IPS-11a (cell line): ENCODE measurements around the gene ARL17A.
"Not testable (repeated sequence)": the region's sequence is repeated elsewhere in the genome, so short reads cannot be mapped to it uniquely, and the experiment has no call there.

Source experiments
- H3K4me3 ChIP-seq: one replicate; pipeline ENCODE4 v1.5.1; 2013; ENCODE audit warnings: low read depth, low read length, control low read depth

The ARL17A gene

GRCh38 chr17:46559155-46559554 lies 20.3 kb downstream of the ARL17A start:
- H3K4me3 ChIP-seq: not testable (repeated sequence)

- not testable (repeated sequence) for H3K4me3 ChIP-seq
Observed at GRCh38 chr17:46548607-46549006, 30.9 kb downstream of the ARL17A start.

DNA sequence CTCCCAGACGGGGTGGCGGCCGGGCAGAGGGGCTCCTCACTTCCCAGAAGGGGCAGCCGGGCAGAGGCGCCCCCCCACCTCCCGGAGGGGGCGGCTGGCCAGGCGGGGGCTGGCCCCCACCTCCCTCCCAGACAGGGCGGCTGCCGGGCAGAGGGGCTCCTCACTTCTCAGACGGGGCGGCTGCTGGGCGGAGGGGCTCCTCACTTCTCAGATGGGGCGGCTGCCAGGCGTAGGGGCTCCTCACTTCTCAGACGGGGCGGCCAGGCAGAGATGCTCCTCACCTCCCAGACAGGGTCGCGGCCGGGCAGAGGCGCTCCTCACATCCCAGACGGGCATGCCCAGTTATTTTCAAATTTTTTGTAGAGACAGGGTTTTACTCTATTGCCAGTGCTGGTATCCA lies 44.8 kb downstream of the ARL17A start:
- not testable (repeated sequence) for H3K4me3 ChIP-seq

DNA sequence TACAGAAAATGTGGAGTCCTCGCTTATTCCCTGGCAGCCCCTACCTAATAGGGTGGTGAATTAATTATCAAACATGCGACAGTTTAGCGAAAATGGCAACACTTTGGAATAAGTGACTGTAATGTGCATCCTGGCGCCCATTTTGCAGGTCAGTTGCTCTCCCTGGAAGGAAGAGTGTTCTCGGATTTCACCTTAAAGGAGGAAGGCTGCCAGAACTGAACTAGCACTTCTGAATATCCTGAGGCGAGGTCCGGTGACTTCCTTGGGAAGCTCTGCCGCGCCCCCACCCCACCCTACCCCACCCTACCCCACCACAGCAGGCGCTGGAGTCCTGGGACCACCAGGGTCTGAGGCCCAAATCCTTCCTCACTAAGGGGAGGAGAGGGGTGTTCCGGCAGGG lies 67.3 kb downstream of the ARL17A start, which contains the start of gene LRRC37A2:
Gene LRRC37A2 (plus strand): TSS at position 301 of the 400 bp plus-strand sequence. CDS start 245 bp downstream, outside the sequence.
- H3K4me3 ChIP-seq: not testable (repeated sequence)

DNA sequence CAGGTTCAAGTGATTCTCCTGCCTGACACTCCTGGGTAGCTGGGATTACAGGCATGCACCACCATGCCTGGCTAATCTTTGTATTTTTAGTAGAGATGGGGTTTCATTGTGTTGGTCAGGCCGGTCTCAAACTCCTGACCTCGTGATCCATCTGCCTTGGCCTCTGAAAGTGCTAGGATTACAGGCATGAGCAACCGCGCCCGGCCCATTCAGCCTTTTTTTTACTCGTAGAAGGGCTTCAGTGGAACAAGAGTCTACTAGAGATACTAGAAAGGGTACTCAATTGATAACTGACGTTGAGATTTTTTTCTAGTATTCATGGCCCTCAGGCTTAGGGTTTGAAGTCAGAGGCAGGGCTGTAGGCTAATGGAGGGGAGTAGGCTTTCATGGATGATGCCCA lies 73.6 kb downstream of the ARL17A start:
- not testable (repeated sequence) for H3K4me3 ChIP-seq

- H3K4me3 ChIP-seq: not testable (repeated sequence)
Observed at GRCh38 chr17:46499437-46500139, 79.9 kb downstream of the ARL17A start.

- not testable (repeated sequence) for H3K4me3 ChIP-seq
Observed at GRCh38 chr17:46492021-46492420, 87.5 kb downstream of the ARL17A start.

- not testable (repeated sequence) for H3K4me3 ChIP-seq
Observed at GRCh38 chr17:46481310-46481709, 98.2 kb downstream of the ARL17A start.

DNA sequence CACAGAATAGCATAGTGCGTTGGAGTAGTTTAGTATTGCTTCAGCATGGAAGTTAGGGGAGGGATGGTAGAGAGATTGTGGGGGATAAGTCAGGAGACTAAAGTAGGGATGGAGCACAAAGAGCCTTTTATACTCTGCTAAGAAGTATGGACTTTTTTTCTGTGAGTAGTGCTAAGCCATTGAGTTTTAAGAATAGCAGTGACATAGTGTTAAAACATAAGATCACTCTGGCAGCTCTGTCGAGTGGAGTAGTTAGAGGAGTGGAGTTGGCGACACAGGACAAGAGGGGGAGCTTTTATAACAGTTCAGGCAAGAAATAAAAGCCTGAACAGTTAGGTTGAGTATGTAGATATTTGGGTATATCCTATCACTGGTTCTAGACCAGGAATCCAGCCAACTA lies 100.7 kb downstream of the ARL17A start:
- H3K4me3 ChIP-seq: not testable (repeated sequence)

- not testable (repeated sequence) for H3K4me3 ChIP-seq
Observed at GRCh38 chr17:46475583-46475982, 103.9 kb downstream of the ARL17A start.

- H3K4me3 ChIP-seq: not testable (repeated sequence)
Observed at GRCh38 chr17:46474489-46474888, 105.0 kb downstream of the ARL17A start.

DNA sequence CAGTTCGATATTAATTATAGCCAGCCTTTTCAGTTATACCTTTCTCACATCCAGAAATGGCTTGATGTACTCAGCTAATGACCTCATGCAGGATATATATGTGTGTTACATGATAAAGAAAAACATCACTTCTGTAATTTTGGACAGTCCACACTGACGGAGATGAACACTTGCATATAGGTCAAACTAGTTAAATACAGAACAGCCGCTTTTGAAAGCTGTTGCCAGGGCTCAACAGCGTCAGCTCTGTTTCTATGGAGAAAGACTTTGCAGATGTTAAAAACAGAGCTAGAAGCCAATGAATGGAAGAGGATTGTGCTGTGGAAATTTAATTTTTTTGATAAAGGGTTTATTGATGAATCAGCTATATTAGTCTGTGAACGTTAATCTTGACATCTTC lies 111.9 kb downstream of the ARL17A start:
- H3K4me3 ChIP-seq: not testable (repeated sequence)
